GM21619 (cell line): ENCODE results near the gene LCNL1.

Experiments used
- ATAC-seq: cut with Tn5 transposase; IDR thresholded peaks from one replicate; pipeline ENCODE4 v1.9.1; 2021; ENCODE audit not compliant: unreplicated experiment

The LCNL1 gene

GRCh38 chr9:136982232-136983051 is at the start of gene LCNL1:
Gene LCNL1, plus strand, starts transcription at chr9:136982993. Its CDS starts 594 bp downstream, at chr9:136983587.
- ATAC-seq, result no peak

GRCh38 chr9:136934277-136934676 is 48.5 kb upstream of the LCNL1 start:
- no peak for ATAC-seq

GRCh38 chr9:136935651-136936050 is 47.1 kb upstream of the LCNL1 start:
- ATAC-seq, result no peak

- ATAC-seq, result no peak
These were observed 46.1 kb upstream of the LCNL1 start for GRCh38 chr9:136936645-136937170.

GRCh38 chr9:136937186-136938001 is 45.4 kb upstream of the LCNL1 start:
- ATAC-seq, result no peak

- ATAC-seq, result no peak
These were observed 43.3 kb upstream of the LCNL1 start for GRCh38 chr9:136939431-136939995.

- no peak for ATAC-seq
These were observed 42.7 kb upstream of the LCNL1 start for GRCh38 chr9:136939996-136940525.

- no peak for ATAC-seq
These were observed 42.1 kb upstream of the LCNL1 start for GRCh38 chr9:136940526-136941230.

- ATAC-seq, result no peak
These were observed 41.3 kb upstream of the LCNL1 start for GRCh38 chr9:136941231-136942111.

GRCh38 chr9:136942112-136942880 is 40.5 kb upstream of the LCNL1 start:
- ATAC-seq, result no peak

- ATAC-seq, result no peak
These were observed 39.9 kb upstream of the LCNL1 start for GRCh38 chr9:136942881-136943230.

GRCh38 chr9:136943291-136944211 is 39.2 kb upstream of the LCNL1 start:
- ATAC-seq, result peak; percentile 21

GRCh38 chr9:136944212-136944518 is 38.6 kb upstream of the LCNL1 start:
- ATAC-seq, result peak; percentile 28

- ATAC-seq, result peak; percentile 59
These were observed 38.1 kb upstream of the LCNL1 start, which contains the start of the genes C8G and FBXW5 for GRCh38 chr9:136944519-136945332. Gene C8G, plus strand, starts transcription at chr9:136945243. Its CDS starts 78 bp downstream, at chr9:136945321. Gene FBXW5, minus strand, starts transcription at chr9:136944738. Its CDS starts 655 bp downstream, at chr9:136944083.

- no peak for ATAC-seq
These were observed 37.2 kb upstream of the LCNL1 start for GRCh38 chr9:136945333-136946227.
